Right renal pelvis (tissue), 4 donors: ENCODE measurements around the gene WDR76. TPM values are rescaled to one million over a fixed set of nuclear protein-coding genes. Genes with fewer than 3 reads are reported as not detected.

ENCODE experiments used
- DNase-seq, 4 donors: peaks; one replicate each; pipeline ENCODE4 v3.0.0-alpha.2; 2013; ENCODE audit warnings: low read depth in 4 of 4, low spot score in 3 of 4, missing footprints in 1 of 4
- polyA plus RNA-seq, 4 donors: library from polyadenylated mRNA; unstranded; fragments of 120-200 nt; gene quantifications; one replicate each; pipeline ENCODE4 v1.2.1, GENCODE V29; 2013; ENCODE audit not compliant: insufficient read length in 4 of 4

Gene WDR76
- polyA plus RNA-seq, 4 donors, result 13.4 to 14.9 (median 14.7) TPM

DNA sequence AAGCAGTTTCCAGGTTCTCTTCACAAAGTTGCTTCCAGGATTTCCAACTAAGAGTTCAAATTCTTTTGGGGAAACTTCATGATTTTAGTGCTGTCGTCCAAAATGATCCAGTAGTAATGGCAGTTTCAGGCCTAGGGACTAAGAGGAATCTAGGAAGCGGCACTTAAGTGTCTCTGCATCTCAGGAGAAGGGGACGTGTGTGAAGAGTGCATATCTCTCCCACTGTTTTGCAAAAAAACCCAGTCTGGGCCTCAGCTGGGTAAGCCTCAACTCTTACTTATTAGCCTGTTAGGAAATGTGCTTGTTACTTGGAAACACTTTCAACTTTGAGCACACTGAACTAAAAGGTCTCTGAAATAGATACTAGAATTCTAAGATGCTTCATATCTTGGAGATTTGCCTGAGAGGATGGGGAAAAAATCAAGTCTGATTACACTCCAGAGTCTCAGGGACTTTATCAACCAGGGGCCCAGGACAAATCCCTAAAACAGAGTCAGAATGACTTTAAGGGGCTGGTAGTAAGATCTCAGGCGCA is 81.8 kb downstream of the WDR76 start:
- DNase-seq, result no peak

- DNase-seq, result no peak
Observed at GRCh38 chr15:43911235-43911781, 84.5 kb downstream of the WDR76 start.

DNA sequence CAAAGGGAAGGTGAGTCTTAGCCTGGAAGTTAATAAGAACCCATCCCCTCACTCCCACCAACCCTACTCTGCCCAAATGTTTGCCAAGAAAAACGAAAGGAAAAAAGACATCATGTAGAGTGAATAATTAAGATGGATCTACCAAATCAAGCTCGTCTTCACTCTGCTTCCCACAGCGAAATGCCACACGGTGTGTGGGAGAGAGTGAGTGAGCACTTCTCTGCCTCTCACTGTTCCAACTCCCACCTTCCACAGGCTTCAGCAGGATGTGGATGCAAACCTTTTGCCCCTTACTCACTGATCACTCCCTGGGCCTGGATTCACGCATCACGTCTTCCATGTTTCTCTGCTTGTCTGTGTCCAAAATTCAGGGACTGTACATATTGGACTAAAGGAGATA is 85.4 kb downstream of the WDR76 start:
- no peak for DNase-seq

GRCh38 chr15:43913026-43913780 is 86.4 kb downstream of the WDR76 start:
- no peak for DNase-seq

DNA sequence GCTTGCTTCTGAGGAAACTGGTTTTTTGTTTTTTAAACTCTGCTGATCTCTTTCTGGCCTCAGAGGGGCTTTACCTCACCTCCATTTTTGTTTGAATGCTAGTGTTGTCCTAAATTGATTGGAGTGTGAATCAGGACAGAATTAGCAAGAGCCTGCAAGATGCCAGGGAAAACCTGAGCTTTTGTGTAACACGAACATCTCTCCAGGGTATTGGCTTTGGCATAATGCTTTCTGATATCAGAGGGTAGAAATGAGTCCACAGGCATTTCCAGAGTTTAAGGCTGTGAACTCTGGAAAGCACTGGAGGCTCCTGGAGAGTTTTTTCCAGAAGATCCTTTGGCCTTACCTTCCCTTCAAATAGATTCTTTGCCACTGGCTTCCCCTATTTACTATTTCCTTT is 87.1 kb downstream of the WDR76 start:
- DNase-seq, result no peak

GRCh38 chr15:43915631-43916325 is 89.0 kb downstream of the WDR76 start:
- no peak for DNase-seq

DNA sequence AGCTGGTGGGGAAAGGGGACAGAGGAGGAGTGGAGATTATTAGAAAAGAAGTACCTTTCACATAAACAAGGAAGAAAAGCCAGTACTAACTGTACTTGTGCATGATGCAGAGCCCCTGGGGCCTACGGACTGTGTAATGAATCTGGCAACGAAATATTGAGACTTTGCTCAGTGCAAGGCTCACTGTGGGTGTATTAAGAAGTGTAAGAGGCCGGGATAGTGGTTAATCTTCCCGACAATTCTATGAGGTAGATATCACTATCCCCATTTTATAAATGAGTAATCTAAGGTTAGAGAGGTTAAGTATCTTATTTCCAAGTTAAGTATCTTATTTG is 89.5 kb downstream of the WDR76 start:
- no peak for DNase-seq

Other genes starting within 250 kb of the WDR76 start
- 10 to 100 TPM; 19.3 to 24.8 (median 22.8) TPM for gene PPIP5K1, start 236.8 kb upstream of the WDR76 start, polyA plus RNA-seq
- 1 to 10 TPM; 2.5 to 4.2 (median 3.1) TPM for gene CKMT1B, start 233.0 kb upstream of the WDR76 start, polyA plus RNA-seq
- 1 to 10 TPM in 2 of 4 donors, under 1 TPM in 2; 0.35 to 1.7 (median 0.92) TPM for gene STRC, start 208.2 kb upstream of the WDR76 start, polyA plus RNA-seq
- gene CATSPER2, start 178.2 kb upstream of the WDR76 start, polyA plus RNA-seq, result 1 to 10 TPM; 2.1 to 6.9 (median 4.2) TPM
- gene CKMT1A, start 133.1 kb upstream of the WDR76 start, polyA plus RNA-seq, result 1 to 10 TPM in 3 of 4 donors, under 1 TPM in 1; 0.84 to 3.1 (median 1.7) TPM
- gene PDIA3, start 80.6 kb upstream of the WDR76 start, polyA plus RNA-seq, result 100 to 1,000 TPM; 595 to 674 (median 634) TPM
- 1 to 10 TPM; 2.9 to 3.9 (median 3.1) TPM for gene ELL3, start 50.0 kb upstream of the WDR76 start, polyA plus RNA-seq
- gene SERF2, start 34.7 kb upstream of the WDR76 start, polyA plus RNA-seq, result 100 to 1,000 TPM; 602 to 717 (median 629) TPM
- gene SERINC4, start 26.8 kb upstream of the WDR76 start, polyA plus RNA-seq, result under 1 TPM in 1 of 4 donors, not detected in 3; 0.26 TPM
- 10 to 100 TPM in 3 of 4 donors, 1 to 10 TPM in 1; 8.6 to 13.6 (median 11.3) TPM for gene HYPK, start 26.4 kb upstream of the WDR76 start, polyA plus RNA-seq
- gene MFAP1, start 2.3 kb upstream of the WDR76 start, polyA plus RNA-seq, result 10 to 100 TPM; 63.6 to 69.5 (median 67.2) TPM